Bronchial smooth muscle cell (primary cell): Measurements from ENCODE around the gene POR. TPM values are rescaled to one million over a fixed set of nuclear protein-coding genes. Genes with fewer than 3 reads are reported as not detected.

ENCODE experiments used
- total RNA-seq: library from RNA; depleted of rRNA; stranded (reverse); fragments of >200 nt; gene quantifications from 2 replicates; pipeline ENCODE4 v1.2.1, GENCODE V29; 2014

Gene POR
- 105 and 128 TPM in 2 replicates for total RNA-seq

GRCh38 chr7:75914655-75915415, at the start of gene POR:
POR (plus strand) TSS chr7:75915155; CDS start chr7:75954002, 38,847 bp downstream.

GRCh38 chr7:75878769-75879611, 36.0 kb upstream of the POR start, which contains the start of gene RHBDD2:
RHBDD2 (plus strand) TSS chr7:75879034; CDS start chr7:75879083, 49 bp downstream.

DNA sequence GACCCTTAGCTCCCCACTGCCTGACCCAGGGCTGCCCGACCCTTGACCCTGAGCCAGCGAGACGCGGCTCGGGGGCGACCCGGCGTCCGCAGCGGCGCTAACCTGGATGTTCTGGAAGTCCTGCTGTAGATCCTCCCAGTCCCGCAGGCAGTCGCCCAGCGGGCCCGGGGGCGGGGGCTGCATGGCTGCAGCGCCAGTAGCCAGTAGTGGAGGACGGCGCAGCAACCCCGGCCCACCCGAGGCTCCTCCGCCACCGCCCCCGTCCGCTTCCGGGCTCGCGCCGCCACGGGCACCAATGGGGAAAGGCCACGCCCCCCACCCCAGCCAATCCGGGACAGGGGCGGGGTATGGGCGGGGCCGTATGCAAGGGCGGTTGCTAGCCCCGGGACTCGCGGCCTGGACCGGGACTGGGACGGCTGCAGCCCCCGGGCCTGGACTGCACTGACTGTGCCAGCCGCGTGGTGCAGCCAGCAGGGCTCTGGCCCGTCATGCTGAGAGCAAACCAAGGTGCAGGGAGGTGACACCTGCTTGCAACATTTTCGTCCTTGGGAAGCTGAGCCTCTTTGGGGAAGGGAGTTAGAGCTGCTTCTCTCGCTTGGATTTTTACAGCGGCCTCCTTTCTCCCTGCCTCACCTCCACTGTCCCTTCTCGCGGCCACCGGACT, 79.6 kb downstream of the POR start, which contains the start of gene TMEM120A:
TMEM120A (minus strand) TSS at position 208 of the 664 bp plus-strand sequence; CDS start at position 183, 25 bp downstream.

Other genes starting within 250 kb of the POR start
- 10.2 and 16.1 TPM in 2 replicates for gene HIP1, start 176.2 kb upstream of the POR start, total RNA-seq
- gene CCL26, start 142.9 kb upstream of the POR start, total RNA-seq = 1.4 TPM in 1 of 2 replicates, not detected in the other
- not detected in 2 replicates for gene CCL24, start 101.3 kb upstream of the POR start, total RNA-seq
- gene RHBDD2, start 36.1 kb upstream of the POR start, total RNA-seq = 7.3 and 13.4 TPM in 2 replicates
- gene TMEM120A, start 79.4 kb downstream of the POR start, total RNA-seq = 41.1 and 53.6 TPM in 2 replicates
- 36.6 and 41.8 TPM in 2 replicates for gene STYXL1, start 132.8 kb downstream of the POR start, total RNA-seq
- gene MDH2, start 133.0 kb downstream of the POR start, total RNA-seq = 40.4 and 54.4 TPM in 2 replicates